ENCODE measurements around the gene XPR1. TPM values are rescaled to one million over a fixed set of nuclear protein-coding genes. Genes with fewer than 3 reads are reported as not detected.

The XPR1 gene
- total and polyA plus RNA-seq, 2 donors (not counting 1 experiment from before 2014, with no cell fraction given) = 2.8 to 22.3 TPM

DNA sequence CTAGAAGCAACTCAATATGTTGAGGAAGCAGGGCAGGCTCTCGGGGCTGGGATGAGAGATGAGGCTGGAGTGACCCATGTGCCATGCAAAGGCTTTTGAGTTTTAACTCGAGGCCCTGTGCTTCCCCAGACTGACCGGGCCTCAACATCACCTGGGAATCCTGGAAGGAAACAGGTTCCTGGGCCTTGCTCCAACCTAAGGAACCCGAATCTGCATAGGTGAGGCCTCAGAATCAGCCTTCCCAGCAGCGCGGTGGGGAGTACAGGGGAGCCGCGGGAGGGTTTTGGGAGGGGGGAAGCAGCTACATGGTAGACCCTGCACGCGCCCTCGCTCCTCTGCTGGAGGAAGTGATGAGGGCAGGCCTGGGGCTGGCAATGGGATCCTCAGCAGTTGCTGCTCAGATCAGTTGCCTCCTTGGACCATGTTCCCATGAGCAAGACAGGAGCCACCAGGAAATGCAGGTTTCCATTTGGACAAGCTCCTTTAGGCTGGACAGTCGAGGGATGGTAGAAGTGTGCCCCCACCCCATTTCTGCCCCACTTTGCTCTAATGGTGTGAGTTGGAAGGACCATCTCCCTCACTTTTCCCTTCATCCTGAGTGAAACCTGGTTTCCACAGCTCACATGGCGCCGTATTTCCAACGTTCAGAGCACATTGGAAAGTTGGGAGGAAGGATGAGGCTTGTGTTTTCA, 276.4 kb downstream of the XPR1 start:
- H3K27me3 Mint-ChIP-seq = peaks cover 28% of the 10 kb centered on the region
- Histone ChIP-seq H3K9me3 (ENCODE audit: control extremely low read depth in 1 of 3, control insufficient read depth in 2 of 3, insufficient read depth in 1 of 3, low read length in 2 of 3) (peaks cover 0 to 4% (median 0%) of the 10 kb centered on the region in 3 donors), H3K79me2 (ENCODE audit: control insufficient read depth, insufficient read depth, low read length) (no peaks in the 10 kb centered on the region), H3K36me3 (replicated peaks in 1 of 2; ENCODE audit: control extremely low read depth in 1 of 2, control insufficient read depth in 1 of 2, extremely low read depth in 1 of 2, insufficient read depth in 2 of 2, low read length in 1 of 2) (no peaks in the 10 kb centered on the region), H3K27ac (ENCODE audit: low read length in 2 of 2) (no peak overlapping the region), H2AFZ (ENCODE audit: insufficient read depth, low read depth, low read length, poor library complexity, severe bottlenecking) (no peak overlapping the region), H3K4me2 (replicated peaks; ENCODE audit: low read depth, low read length, poor library complexity, severe bottlenecking) (no peak overlapping the region), H3K4me1 (ENCODE audit: control insufficient read depth in 2 of 2, insufficient read depth in 2 of 2, low read length in 2 of 2) (peaks cover 7 to 8% of the 10 kb centered on the region in 2 donors), H3K9ac (ENCODE audit: low read length) (no peak overlapping the region), H4K20me1 (ENCODE audit: control insufficient read depth, insufficient read depth, low read length, poor library complexity, severe bottlenecking) (no peaks in the 10 kb centered on the region), H3K4me3 (ENCODE audit: control extremely low read depth in 1 of 5, extremely low read depth in 1 of 5, insufficient read depth in 1 of 5, low read depth in 2 of 5, low read length in 4 of 5) (no peak overlapping the region), H3K27me3 (replicated peaks in 1 of 4; ENCODE audit: control extremely low read depth in 1 of 4, control insufficient read depth in 3 of 4, insufficient read depth in 4 of 4, low read length in 3 of 4) (peaks cover 0 to 19% (median 4%) of the 10 kb centered on the region in 4 experiments)
- no peaks in the 10 kb centered on the region for H3K9me3 Mint-ChIP-seq (ENCODE audit: insufficient read depth)
- ATAC-seq (ENCODE audit: low read depth) = no peak
- no peak overlapping the region for H3K27ac Mint-ChIP-seq
- ChIA-PET POLR2A (no interaction called here), CTCF (interaction anchor here (1.0 kb wide), 1 partner anchor 45 kb away, joined by 3 read pairs; no protein-coding TSS in a partner anchor)
- no peak for DNase-seq
- TF ChIP-seq, protein P1, sequence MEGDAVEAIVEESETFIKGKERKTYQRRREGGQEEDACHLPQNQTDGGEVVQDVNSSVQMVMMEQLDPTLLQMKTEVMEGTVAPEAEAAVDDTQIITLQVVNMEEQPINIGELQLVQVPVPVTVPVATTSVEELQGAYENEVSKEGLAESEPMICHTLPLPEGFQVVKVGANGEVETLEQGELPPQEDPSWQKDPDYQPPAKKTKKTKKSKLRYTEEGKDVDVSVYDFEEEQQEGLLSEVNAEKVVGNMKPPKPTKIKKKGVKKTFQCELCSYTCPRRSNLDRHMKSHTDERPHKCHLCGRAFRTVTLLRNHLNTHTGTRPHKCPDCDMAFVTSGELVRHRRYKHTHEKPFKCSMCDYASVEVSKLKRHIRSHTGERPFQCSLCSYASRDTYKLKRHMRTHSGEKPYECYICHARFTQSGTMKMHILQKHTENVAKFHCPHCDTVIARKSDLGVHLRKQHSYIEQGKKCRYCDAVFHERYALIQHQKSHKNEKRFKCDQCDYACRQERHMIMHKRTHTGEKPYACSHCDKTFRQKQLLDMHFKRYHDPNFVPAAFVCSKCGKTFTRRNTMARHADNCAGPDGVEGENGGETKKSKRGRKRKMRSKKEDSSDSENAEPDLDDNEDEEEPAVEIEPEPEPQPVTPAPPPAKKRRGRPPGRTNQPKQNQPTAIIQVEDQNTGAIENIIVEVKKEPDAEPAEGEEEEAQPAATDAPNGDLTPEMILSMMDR (IDR thresholded peaks at IDR 0.05) = no peak
- no peak for TF ChIP-seq EZH2 (IDR thresholded peaks at IDR 0.05; ENCODE audit: borderline replicate concordance, insufficient read depth, low read depth, low read length, poor library complexity, severe bottlenecking)
- WGBS (ENCODE audit: insufficient coverage) = 92% methylated on average over 11 of the region's 15 CpGs
- H3K4me3 Mint-ChIP-seq = no peak overlapping the region
- H3K4me1 Mint-ChIP-seq = peaks cover 7% of the 10 kb centered on the region
- intact Hi-C loops (cut with micrococcal nuclease) = no loop called here

DNA sequence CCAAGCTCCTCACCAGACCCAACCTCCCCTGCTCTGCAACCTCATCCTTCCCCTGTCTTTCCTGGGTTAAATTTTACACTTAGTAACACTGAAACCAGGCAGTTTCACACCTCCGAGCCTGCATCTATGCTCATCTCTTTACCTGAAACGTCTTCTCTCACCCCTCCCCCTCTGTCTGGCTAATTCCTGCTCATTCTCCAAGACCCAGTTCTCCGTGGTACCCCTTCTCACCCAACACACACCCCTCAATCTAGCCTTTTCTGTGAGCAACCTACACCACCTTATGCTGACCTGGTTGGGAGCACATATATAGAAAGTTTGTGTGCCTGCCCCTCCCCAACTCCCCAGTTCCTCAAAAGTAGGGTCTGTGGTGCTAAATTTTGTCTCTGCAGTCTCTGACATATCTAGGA, 277.2 kb downstream of the XPR1 start:
- DNase-seq (no peak), ATAC-seq (ENCODE audit: low read depth) (no peak)
- no peak overlapping the region for H3K4me2 ChIP-seq (replicated peaks; ENCODE audit: low read depth, low read length, poor library complexity, severe bottlenecking)
- no peaks in the 10 kb centered on the region for H3K79me2 ChIP-seq (ENCODE audit: control insufficient read depth, insufficient read depth, low read length)
- no peak overlapping the region for H3K4me3 ChIP-seq (ENCODE audit: control extremely low read depth in 1 of 5, extremely low read depth in 1 of 5, insufficient read depth in 1 of 5, low read depth in 2 of 5, low read length in 4 of 5)
- 62% methylated on average over 3 of the region's 3 CpGs for WGBS (ENCODE audit: insufficient coverage)
- Mint-ChIP-seq H3K4me3 (no peak overlapping the region), H3K27me3 (peaks cover 35% of the 10 kb centered on the region), H3K4me1 (peaks cover 14% of the 10 kb centered on the region), H3K9me3 (ENCODE audit: insufficient read depth) (no peaks in the 10 kb centered on the region), H3K27ac (no peak overlapping the region)
- H3K4me1 ChIP-seq (ENCODE audit: control insufficient read depth in 2 of 2, insufficient read depth in 2 of 2, low read length in 2 of 2) = peaks cover 7 to 8% of the 10 kb centered on the region in 2 donors
- H4K20me1 ChIP-seq (ENCODE audit: control insufficient read depth, insufficient read depth, low read length, poor library complexity, severe bottlenecking) = no peaks in the 10 kb centered on the region
- no peak overlapping the region for H3K9ac ChIP-seq (ENCODE audit: low read length)
- TF ChIP-seq EZH2 (IDR thresholded peaks at IDR 0.05; ENCODE audit: borderline replicate concordance, insufficient read depth, low read depth, low read length, poor library complexity, severe bottlenecking) = no peak
- TF ChIP-seq, protein P1 (IDR thresholded peaks at IDR 0.05) = no peak
- peaks cover 0 to 4% (median 0%) of the 10 kb centered on the region in 3 donors for H3K9me3 ChIP-seq (ENCODE audit: control extremely low read depth in 1 of 3, control insufficient read depth in 2 of 3, insufficient read depth in 1 of 3, low read length in 2 of 3)
- peaks cover 0 to 23% (median 7%) of the 10 kb centered on the region in 4 experiments for H3K27me3 ChIP-seq (replicated peaks in 1 of 4; ENCODE audit: control extremely low read depth in 1 of 4, control insufficient read depth in 3 of 4, insufficient read depth in 4 of 4, low read length in 3 of 4)
- H3K27ac ChIP-seq (ENCODE audit: low read length in 2 of 2) = no peak overlapping the region
- ChIA-PET CTCF (interaction anchor here (1.0 kb wide), 1 partner anchor 46 kb away, joined by 3 read pairs; no protein-coding TSS in a partner anchor), POLR2A (no interaction called here)
- H3K36me3 ChIP-seq (replicated peaks in 1 of 2; ENCODE audit: control extremely low read depth in 1 of 2, control insufficient read depth in 1 of 2, extremely low read depth in 1 of 2, insufficient read depth in 2 of 2, low read length in 1 of 2) = no peaks in the 10 kb centered on the region
- intact Hi-C loops (cut with micrococcal nuclease) = no loop called here
- H2AFZ ChIP-seq (ENCODE audit: insufficient read depth, low read depth, low read length, poor library complexity, severe bottlenecking) = no peak overlapping the region

All from B cell (primary cell).